OCI-LY3 (cell line): ENCODE measurements around the gene AGER.

Experiments used
- CTCF ChIP-seq: fragments of 200-600, 300-600 bp; sonication (generic); IDR thresholded peaks from 2 replicates; pipeline ENCODE4 v1.5.1; 2014; ENCODE audit warnings: antibody characterized with exemption, low read length, low read depth
- EZH2phosphoT487 ChIP-seq: fragments of 200-600 bp; shearing (Covaris generic); IDR thresholded peaks from 2 replicates; pipeline ENCODE4 v1.6.1; 2018; ENCODE audit warnings: antibody characterized with exemption, mixed run types, low read depth

GRCh38 chr6:32166411-32167061 lies 17.5 kb downstream of the AGER start:
- TF ChIP-seq CTCF: no peak
- TF ChIP-seq EZH2phosphoT487: no peak
